RCC 7860 (cell line): ENCODE measurements around the gene KATNA1.

Source experiments
- DNase-seq: peaks from one replicate; pipeline ENCODE4 v3.0.0-alpha.2; 2015; ENCODE audit warnings: low spot score
- FAIRE-seq: peaks from 2 replicates; lab custom pipeline; 2012; peaks lifted over from hg19 to GRCh38; lab: Jason Lieb, UNC

Gene KATNA1

GRCh38 chr6:149614337-149614736 lies 34.2 kb downstream of the KATNA1 start:
- no peak for FAIRE-seq

DNA sequence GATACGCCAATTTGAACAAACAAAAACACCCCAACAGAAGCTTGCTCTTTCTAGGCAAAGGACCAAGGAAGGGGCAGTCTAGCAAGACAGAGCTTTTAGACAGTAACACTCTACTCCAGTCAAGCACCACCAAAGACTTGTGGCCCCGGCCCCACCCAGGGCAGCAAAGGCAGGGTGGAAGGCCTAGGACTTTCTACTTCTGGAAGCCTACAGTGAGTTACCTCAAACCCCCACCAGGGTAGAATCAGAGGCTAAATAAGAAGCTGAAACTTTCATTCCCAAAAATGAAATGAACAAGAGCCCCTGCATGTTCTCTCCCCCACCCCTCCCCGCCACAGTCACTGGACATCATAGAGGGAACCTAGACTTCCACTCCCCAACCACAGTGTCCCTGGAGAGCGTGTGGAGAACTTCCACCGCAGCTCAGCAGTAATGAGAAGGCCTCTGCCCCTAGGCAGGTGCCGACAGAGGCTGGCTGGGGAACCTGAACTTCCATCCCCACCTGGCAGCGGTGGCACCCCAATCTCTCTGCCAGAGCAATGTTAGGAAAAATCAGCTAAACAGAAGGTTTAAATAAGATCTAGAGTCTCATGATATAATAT lies 40.0 kb downstream of the KATNA1 start:
- FAIRE-seq, result no peak
- DNase-seq, result no peak

More at GRCh38 chr6:149614337-149614736, 34.2 kb downstream of the KATNA1 start:
- DNase-seq, result no peak

GRCh38 chr6:149600508-149600907 lies 48.0 kb downstream of the KATNA1 start:
- DNase-seq, result no peak
- no peak for FAIRE-seq

- peak; percentile 30 for FAIRE-seq
- DNase-seq, result no peak
Observed at GRCh38 chr6:149593408-149593807, 55.1 kb downstream of the KATNA1 start.

GRCh38 chr6:149592983-149593382 lies 55.5 kb downstream of the KATNA1 start:
- FAIRE-seq, result no peak
- no peak for DNase-seq

DNA sequence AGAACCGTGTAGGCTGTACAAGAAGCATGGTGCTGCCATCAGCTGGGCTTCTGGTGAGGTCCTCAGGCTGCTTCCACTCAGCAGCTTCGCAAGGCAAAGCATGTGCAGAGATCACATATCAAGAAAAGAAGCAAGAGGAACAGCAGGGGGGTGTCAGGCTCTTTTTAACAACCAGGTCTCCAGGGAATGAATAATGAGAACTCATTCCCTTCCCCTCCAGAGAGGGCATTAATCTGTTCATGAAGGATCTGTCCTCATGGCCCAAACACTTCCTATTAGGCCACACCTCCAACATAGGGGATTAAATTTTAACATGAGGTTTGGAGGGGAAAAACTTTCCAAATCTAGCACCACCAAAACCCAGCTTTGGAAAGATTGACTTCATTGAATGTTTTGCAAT lies 62.4 kb downstream of the KATNA1 start:
- no peak for DNase-seq
- FAIRE-seq, result no peak

- no peak for FAIRE-seq
- DNase-seq, result no peak
Observed at GRCh38 chr6:149581349-149581748, 67.2 kb downstream of the KATNA1 start.

GRCh38 chr6:149580880-149581279 lies 67.6 kb downstream of the KATNA1 start:
- DNase-seq (no peak), FAIRE-seq (no peak)

- no peak for DNase-seq
- FAIRE-seq, result no peak
Observed at GRCh38 chr6:149567945-149568585, 80.4 kb downstream of the KATNA1 start.

DNA sequence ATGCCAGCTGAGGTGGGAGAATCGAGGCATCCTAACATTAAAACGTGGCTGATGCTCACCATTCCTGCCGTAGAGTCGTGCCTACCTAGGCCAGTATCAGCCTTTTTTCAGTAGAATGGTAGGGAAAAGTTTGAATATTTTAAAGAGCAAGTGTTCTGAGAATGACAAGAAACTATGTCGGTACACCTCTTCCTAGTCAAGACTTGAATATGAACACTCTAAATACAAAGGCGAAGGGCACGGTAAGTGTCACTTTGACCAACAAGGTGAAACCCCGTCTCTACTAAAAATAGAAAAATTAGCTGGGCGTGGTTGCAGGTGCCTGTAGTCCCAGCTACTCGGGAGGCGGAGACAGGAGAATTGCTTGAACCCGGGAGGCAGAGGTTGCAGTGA lies 81.3 kb downstream of the KATNA1 start:
- DNase-seq (no peak), FAIRE-seq (no peak)

DNA sequence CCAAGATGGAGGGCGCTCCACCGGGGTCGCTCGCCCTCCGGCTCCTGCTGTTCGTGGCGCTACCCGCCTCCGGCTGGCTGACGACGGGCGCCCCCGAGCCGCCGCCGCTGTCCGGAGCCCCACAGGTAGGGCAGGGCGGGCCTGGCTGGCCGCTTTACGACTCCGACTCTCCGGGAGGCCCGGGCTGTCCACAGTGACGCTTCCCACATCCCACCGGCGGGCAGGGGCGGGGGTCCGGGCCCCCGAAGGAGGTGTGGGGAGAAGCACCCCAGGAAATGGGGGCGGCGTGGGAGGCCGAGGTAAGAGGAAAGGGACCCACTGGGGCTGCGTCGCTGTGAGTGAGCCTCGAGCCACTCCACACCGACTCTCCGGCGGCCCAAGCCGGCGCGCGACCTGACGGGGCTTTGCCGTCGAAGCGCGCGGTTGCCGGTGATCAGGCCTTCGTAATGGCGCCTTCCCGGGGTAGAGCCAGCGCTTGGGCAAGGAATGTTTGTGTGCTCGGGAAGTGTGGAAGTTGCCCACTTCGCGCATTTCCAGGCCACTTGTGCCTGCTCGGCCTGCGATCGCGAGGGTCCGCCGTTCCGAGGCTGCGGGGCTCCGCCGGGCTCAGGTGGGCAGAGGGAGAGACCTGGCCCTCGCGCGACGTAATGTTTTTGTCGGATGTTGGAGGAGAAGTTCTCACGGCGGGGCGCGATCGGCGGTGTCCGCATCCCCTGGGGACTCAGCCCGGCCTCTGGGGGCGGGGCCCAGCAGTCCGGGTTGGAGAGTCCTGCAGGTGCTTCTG lies 81.9 kb downstream of the KATNA1 start:
- FAIRE-seq (no peak), DNase-seq (no peak)

DNA sequence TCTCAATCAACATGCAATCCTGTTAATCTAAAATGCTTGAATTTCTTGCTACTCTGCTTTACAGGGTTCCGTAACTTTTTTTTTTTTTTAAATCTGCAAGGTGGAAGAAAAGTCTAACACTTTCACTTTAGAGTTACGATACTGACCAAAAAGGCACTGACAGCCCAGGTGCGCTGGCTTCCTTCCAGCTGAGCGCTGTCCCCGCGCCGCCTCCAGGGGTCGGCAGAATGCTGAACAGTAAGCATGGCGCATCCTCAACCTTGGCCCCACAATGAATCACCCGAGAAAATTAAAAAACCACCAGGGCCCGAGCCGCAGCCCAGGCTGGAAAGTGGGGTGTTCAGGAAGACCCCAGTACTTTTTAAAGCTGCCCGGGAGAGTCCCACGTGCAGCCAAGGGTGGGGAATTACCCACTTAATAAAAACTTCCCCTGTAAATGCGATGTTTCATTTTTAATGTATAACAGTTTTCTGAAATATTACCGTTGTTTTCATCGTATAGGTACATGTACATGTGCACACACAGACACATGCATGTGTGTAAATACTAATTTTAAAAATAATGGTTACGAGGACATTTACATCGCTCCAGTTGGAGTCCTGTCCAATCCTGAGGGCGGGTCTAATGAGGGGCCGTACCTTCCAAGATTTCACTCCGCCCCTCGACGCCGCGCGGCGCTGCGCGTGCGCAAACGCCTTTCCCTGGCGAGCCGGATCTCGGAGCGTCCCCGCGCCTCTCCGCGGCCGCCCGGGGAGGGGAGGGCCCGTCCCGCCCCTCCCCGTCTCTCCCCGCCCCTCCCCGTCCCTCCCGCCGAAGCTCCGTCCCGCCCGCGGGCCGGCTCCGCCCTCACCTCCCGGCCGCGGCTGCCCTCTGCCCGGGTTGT lies 82.7 kb downstream of the KATNA1 start, which contains the start of gene GINM1:
Gene GINM1, plus strand, starts transcription at position 849 of the 883 bp plus-strand sequence. CDS start 40 bp downstream, outside the sequence.
- no peak for FAIRE-seq

GRCh38 chr6:149563928-149564325 lies 84.6 kb downstream of the KATNA1 start:
- no peak for DNase-seq
- no peak for FAIRE-seq

More for the DNA sequence above, 82.7 kb downstream of the KATNA1 start, which contains the start of gene GINM1:
- peak; percentile 79 for DNase-seq

DNA sequence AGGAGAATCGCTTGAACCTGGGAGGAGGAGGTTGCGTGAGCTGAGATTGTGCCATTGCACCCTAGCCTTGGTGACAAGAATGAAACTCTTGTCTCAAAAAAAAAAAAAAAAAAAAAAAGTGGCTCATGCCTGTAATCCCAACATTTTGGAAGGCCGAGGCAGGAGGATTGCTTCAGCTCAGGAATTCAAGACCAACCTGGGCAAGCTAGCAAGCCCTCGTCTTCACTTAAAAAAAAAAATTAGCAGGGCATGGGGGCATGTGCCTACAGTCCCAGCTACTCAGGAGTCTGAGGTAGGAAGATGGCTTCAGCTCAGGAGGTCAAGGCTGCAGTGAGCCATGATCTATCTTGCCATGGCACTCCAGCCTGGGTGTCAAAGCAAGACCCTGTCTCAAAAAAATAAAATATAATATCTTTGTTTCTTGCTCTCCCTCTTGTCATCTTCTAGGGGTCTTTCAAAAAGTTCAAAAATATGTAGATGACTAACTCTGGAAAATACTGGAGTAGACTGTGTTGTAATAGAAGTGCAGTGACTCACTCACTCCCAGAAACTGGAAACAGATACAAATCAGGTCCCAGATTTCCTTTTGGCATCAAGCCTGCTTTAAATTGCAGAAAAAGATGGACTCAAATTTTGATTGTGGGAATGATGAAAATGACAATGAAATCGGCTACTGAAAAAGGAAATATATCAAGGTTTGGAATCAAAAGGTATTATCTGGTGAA lies 85.1 kb downstream of the KATNA1 start:
- FAIRE-seq (peak; percentile 56), DNase-seq (peak; percentile 24)

DNA sequence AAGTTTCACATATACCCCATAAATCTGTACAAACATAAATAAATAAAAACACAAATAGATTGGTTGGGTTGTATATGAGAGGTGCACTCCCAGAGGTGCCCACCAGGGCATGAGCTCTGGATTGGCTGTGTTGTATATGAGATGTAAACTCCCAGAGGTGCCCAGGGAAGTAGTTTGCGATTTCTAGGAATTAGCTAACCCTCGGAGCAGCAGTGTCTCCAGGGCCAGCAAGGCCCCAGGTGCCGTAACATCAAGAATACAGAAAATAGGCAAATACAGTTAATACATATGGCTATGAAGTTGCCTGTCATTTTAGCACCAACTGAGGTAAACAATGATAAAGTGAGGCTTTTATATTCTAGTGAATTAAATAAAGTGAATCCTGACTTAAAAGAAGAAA lies 87.8 kb downstream of the KATNA1 start:
- FAIRE-seq (no peak), DNase-seq (no peak)

DNA sequence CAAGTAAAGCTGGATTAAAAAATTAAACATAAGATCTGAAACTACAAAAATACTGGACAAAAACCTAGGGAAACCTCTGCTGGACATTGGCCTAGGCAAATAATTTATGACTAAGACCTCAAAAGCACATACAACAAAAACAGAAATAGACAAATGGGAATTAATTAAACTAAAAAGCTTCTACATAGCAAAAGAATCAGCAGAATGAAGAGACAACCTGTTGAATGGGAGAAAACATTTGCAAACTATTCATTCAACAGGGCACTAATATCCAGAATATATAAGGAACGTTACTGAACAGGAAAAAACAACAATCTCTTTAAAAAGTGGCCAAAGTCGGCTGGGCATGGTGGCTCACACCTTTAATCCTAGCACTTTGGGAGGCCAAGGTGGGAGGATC lies 89.1 kb downstream of the KATNA1 start:
- no peak for FAIRE-seq

GRCh38 chr6:149558029-149558428 lies 90.5 kb downstream of the KATNA1 start:
- FAIRE-seq (no peak), DNase-seq (no peak)

More for the DNA sequence above, 89.1 kb downstream of the KATNA1 start:
- DNase-seq, result no peak

DNA sequence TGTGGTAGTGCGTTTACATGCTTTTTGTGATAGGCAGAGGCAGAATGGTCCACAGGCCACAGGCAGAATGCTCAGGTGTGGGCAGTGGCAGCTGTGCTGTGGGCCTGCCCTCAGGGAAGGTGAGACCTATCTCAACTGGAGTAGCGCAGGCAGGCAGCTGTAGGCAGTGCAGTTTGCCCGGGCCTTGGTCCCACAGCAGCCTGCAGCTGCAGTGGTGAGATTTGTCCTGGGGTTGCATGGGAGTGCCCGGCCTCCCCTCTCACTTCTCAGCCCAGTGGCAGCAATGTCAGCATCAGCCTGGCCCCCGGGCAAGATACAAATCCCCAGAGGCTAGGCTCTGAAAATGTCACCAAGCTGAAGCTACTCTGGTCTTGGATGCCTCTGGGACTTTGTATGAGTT lies 96.6 kb downstream of the KATNA1 start:
- DNase-seq, result no peak

GRCh38 chr6:149545754-149546471 lies 102.6 kb downstream of the KATNA1 start, which contains the start of gene PPIL4:
PPIL4 (minus strand) TSS chr6:149546043; CDS start chr6:149546005, 38 bp downstream.
- no peak for FAIRE-seq

More for the DNA sequence above, 96.6 kb downstream of the KATNA1 start:
- FAIRE-seq, result no peak

More at GRCh38 chr6:149545754-149546471, 102.6 kb downstream of the KATNA1 start, which contains the start of gene PPIL4:
- DNase-seq, result peak; percentile 77
